ELR (cell line): Measurements from ENCODE around the gene XPO6.

Experiments used
- DNase-seq: peaks from one replicate; pipeline ENCODE4 v3.0.0-alpha.2; 2015; ENCODE audit warnings: low read depth

XPO6 gene

GRCh38 chr16:28110074-28110473 is 101.7 kb downstream of the XPO6 start:
- DNase-seq = no peak

DNA sequence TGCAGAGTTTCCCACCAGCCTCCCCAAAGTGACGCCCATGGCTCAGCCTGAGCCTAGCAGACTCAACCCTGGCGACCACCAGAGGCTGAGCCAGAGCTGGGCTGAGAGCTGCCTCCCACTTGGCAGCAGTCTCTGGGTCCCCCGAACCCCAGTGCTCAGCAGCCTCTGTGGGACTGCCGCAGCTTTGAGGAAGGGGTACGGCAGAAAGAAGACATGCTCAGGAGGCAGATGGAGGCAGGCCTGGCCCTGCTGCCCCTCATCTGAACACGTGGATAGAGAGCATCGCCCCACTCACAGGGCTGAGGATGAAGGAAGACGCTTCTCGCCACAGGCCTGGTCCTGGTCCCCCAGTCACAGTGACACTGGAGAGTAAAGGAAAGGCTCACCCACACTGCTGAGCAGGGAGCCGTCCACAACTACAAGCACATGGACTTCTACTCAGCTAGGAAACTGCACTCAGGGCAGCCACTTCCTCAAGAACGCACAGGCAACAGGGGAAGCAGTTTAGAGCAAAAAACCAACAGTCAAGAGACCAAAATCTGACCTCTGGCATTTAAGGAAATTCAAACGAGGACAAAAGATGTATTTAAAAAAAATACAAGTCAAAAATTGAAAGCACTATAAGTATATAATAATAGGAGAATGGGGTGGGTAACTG is 103.0 kb downstream of the XPO6 start:
- DNase-seq = no peak

- no peak for DNase-seq
Observed at GRCh38 chr16:28107232-28107631, 104.5 kb downstream of the XPO6 start.

- DNase-seq = no peak
Observed at GRCh38 chr16:28106467-28107215, 105.1 kb downstream of the XPO6 start.

GRCh38 chr16:28105954-28106353 is 105.8 kb downstream of the XPO6 start:
- DNase-seq = no peak

GRCh38 chr16:28105297-28105696 is 106.5 kb downstream of the XPO6 start:
- no peak for DNase-seq

GRCh38 chr16:28104404-28104803 is 107.4 kb downstream of the XPO6 start:
- no peak for DNase-seq

- DNase-seq = no peak
Observed at GRCh38 chr16:28103516-28104170, 108.1 kb downstream of the XPO6 start.

DNA sequence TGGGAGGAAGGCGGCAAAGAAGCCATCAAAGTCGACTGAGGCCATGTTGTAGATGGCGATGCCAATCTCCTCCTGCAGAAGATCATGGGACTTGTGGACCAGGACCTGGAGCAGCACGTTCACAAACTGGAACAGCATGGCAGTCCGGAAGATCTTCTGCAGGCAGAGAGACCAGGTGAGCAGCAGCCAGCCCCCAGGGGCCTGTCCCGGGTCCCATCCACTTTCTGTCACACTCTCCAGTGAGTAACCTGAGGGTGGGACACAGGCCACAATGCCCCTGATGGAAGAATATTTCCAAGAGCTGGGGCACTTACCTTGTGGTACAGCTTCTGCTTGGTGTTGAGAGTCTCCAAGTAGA is 110.3 kb downstream of the XPO6 start:
- DNase-seq = no peak

- DNase-seq = no peak
Observed at GRCh38 chr16:28100810-28101532, 110.8 kb downstream of the XPO6 start.

GRCh38 chr16:28098959-28099945 is 112.5 kb downstream of the XPO6 start:
- DNase-seq = no peak

GRCh38 chr16:28098171-28098958 is 113.4 kb downstream of the XPO6 start:
- no peak for DNase-seq

DNA sequence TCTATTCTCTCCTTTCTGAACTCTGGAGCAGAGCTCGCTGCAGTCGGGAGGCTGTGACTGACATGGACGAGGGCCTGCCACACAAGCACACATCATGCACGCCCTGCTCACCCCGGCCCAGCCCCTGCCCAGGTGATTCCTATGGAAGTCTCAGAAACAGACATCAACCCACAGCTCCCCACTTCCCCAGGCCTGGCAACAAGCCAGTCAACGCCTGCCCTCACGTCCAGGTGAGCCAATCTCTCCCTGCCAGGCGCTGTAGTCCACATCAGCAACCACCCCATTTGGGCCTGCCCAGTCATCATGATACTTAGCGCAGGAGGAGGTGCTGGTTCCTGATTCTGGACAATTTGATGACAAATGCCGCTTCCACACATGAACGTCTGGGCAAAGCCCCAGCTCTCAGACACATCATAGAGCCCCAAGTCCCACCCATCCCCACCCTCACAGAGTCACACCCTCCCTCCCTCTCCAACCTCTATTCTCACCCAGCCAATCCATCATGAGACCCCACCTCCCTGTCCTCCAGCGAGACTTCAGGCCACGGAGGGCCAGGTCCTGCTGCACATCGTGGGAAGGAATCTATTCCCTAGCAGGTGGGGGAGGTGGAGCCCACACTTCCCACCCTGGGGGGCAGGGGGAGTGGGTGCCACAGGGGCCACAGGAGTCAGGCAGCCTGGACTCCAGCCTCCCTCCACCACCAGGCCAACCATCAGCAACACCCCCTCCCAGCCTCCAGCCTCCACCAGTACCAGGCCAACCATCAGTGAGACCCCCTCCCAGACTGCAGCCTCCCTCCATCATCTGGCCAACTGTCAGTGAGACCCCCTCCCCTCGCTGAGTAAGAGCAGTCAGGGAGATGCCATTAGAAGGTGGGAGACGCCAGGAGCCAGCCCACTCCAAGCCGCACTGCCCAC is 114.5 kb downstream of the XPO6 start:
- DNase-seq = no peak

DNA sequence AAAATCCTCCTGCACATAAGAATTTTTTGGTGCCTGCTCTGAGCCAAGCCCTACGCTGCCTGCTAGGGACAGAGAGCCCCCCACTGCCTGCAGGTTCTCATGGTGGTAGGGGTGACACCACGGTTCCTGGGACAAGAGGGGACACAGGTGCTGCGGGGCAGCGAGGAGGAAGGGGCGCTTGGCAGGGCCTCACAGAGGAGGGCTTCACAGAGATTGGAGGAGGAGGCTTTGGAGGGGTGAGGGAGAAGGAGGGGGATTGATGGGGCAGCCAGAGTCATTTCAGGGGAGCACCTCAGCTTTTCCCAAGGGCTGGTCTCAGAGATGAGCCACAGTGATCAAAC is 118.4 kb downstream of the XPO6 start:
- no peak for DNase-seq

- DNase-seq = peak; percentile 42
Observed at GRCh38 chr16:28092721-28093384, 118.9 kb downstream of the XPO6 start.

DNA sequence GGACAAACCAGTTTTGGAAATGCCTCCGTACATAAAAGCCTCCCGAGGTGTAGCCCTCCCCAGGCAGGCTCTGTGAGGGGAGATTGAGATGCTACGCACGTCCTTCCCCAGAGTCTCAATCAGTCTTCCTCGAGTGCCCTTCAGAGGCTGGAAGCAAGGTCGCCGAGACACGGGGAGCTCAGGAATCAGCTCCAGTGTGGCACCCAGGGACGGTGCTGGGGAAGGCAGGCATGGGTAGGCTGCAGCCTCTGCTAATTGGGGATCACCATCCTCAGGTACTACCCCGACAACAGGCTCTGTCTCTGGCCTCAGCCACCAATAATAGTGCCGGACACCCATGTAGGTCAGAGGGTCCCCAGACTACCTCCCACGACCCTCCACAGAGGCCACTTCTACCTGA is 120.1 kb downstream of the XPO6 start:
- no peak for DNase-seq

DNA sequence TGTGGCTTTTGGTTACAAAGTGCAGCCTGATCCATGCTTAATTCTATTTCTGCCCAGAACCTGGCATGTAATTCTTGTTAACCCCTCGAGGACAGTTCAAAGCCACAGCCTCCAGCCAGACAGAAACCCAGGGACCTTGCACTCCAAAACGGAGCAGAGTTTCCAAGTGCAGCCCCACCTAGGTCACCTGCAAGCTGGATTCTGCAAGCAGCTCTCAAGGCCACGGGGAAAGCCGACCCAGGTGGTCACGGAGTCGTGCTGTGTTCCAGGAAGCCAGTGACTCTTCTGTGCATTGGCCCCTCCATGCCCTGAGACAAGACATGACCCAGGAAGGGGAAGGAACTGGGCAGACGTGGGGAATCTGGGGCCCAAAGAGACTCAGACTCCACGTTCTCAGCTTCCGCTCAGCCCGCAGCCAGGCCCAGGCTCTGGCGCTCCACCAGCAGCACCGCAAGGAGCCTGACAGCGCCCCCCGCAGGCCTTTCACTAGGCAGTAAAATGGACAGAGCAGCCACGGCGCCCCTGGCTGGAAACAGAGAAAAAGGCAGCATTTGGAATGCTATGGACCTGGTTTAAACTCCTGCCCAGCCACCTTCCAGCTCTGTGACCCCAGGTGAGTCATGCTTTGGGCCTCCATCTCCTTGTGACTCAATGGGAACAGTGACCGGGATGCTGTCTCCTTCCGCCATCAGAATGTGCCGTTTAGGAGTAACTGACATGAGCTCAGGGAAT is 121.0 kb downstream of the XPO6 start:
- peak; percentile 85 for DNase-seq

GRCh38 chr16:28089992-28090365 is 121.8 kb downstream of the XPO6 start:
- DNase-seq = no peak
